DND-41 (cell line): ENCODE data around the gene HOXA13.

Experiments used
- ATAC-seq: fragments of 200-7000 bp; cut with Tn5 transposase; 3 replicates; pipeline ENCODE4 v1.9.1; 2021; ENCODE audit warnings: low read depth; ENCODE audit not compliant: insufficient read depth
- DNase-seq: peaks from one replicate; pipeline ENCODE4 v3.0.0-alpha.2; 2020
- H2AFZ ChIP-seq: 2 replicates; pipeline ENCODE4 v1.6.0; 2012; ENCODE audit warnings: low read depth, low read length
- H3K27ac ChIP-seq: 2 replicates; pipeline ENCODE4 v1.5.1; 2012; ENCODE audit warnings: low read length, inconsistent platforms
- H3K27me3 ChIP-seq: fragments of 200-600 bp; sonication (generic); 2 replicates; pipeline ENCODE4 v1.6.0; 2012; ENCODE audit warnings: low read length, mild to moderate bottlenecking, inconsistent platforms; ENCODE audit not compliant: insufficient read depth, poor library complexity
- H3K36me3 ChIP-seq: 2 replicates; pipeline ENCODE4 v1.5.1; 2012; ENCODE audit warnings: low read length, inconsistent platforms; ENCODE audit not compliant: insufficient read depth
- H3K4me1 ChIP-seq: 2 replicates; pipeline ENCODE4 v1.5.1; 2012; ENCODE audit warnings: mild to moderate bottlenecking, low read length; ENCODE audit not compliant: insufficient read depth
- H3K4me2 ChIP-seq: 2 replicates; pipeline ENCODE4 v1.6.0; 2012; ENCODE audit warnings: mild to moderate bottlenecking, moderate library complexity, low read length, inconsistent platforms; ENCODE audit not compliant: insufficient read depth
- H3K4me3 ChIP-seq, 2 experiments: fragments of 200-600 bp in 1 of 2; shearing (Covaris generic) in 1 of 2; 2 replicates each; pipeline ENCODE4 v1.5.1; 2012 to 2016; ENCODE audit warnings: inconsistent platforms in 2 of 2, low read length in 2 of 2, mild to moderate bottlenecking in 2 of 2, low read depth in 1 of 2, moderate library complexity in 1 of 2
- H3K79me2 ChIP-seq: 2 replicates; pipeline ENCODE4 v1.6.0; 2012; ENCODE audit warnings: low read length, inconsistent platforms; ENCODE audit not compliant: insufficient read depth
- H3K9ac ChIP-seq: 2 replicates; pipeline ENCODE4 v1.6.0; 2012; ENCODE audit warnings: low read depth, mild to moderate bottlenecking, inconsistent platforms, low read length, moderate library complexity
- H3K9me3 ChIP-seq: 2 replicates; pipeline ENCODE4 v1.5.1; 2012; ENCODE audit warnings: low read length, moderate library complexity, mild to moderate bottlenecking, inconsistent platforms; ENCODE audit not compliant: insufficient read depth, severe bottlenecking
- H4K20me1 ChIP-seq: 2 replicates; pipeline ENCODE4 v1.6.0; 2012; ENCODE audit warnings: low read length; ENCODE audit not compliant: insufficient read depth
- CTCF ChIP-seq: IDR thresholded peaks from 2 replicates; pipeline ENCODE4 v1.5.1; 2012; ENCODE audit warnings: borderline replicate concordance, low read length, moderate library complexity, mild to moderate bottlenecking; ENCODE audit not compliant: poor library complexity, severe bottlenecking; ENCODE audit errors: extremely low read depth
- EZH2 ChIP-seq: IDR thresholded peaks from 3 replicates; pipeline ENCODE4 v1.6.1; 2012; ENCODE audit warnings: borderline replicate concordance, low read depth, mild to moderate bottlenecking, moderate library complexity, low read length, inconsistent platforms; ENCODE audit not compliant: severe bottlenecking

Gene HOXA13

DNA sequence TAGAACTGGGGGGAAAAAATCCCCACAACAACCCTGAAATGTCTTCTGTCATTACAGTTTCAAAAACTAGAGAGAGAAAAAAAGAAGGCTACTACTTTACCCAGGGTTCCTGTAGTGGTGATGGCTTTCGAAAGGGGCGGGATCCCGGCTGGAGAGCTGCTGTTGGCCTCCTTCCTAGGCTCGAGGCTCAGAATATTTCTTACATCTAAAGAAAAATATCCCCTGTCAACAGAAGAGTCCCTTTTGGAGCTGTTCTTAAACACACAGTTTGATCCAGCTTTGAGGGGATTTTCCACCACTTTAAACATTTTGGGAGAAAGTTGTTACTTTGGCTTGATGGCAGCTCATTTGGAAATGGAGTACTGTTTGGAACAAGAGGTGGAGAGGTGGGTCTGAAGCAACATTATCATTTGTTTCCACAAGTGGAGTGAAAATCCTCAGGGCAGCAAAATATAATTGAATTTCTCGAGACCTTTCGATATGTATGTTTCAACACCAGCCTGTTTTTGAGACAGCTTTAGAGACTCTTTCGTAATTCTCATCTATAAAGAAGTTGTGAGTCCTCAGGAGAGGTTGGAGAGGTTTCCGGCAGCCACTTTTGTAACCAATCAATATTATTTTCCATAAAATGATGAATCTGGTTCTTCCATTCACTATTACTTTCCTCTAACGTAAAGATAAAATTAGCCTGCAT, 5.1 kb downstream of the HOXA13 start:
- Histone ChIP-seq H3K27me3 (peaks cover 12% of the 10 kb centered on the region), H3K4me3 (no peak overlapping the region), H3K4me2 (no peak overlapping the region), H3K9ac (no peak overlapping the region), H3K9me3 (no peaks in the 10 kb centered on the region), H3K36me3 (no peaks in the 10 kb centered on the region), H3K27ac (no peak overlapping the region), H2AFZ (no peak overlapping the region), H3K4me1 (peaks cover 25% of the 10 kb centered on the region), H3K79me2 (no peaks in the 10 kb centered on the region), H4K20me1 (no peaks in the 10 kb centered on the region)
- no peak for DNase-seq
- no peak for ATAC-seq
- TF ChIP-seq CTCF (no peak), EZH2 (no peak)

- H3K4me1 ChIP-seq: peaks cover 20% of the 10 kb centered on the region
- peaks cover 12% of the 10 kb centered on the region for H3K27me3 ChIP-seq
- H3K9ac ChIP-seq: no peak overlapping the region
- no peak for DNase-seq
- TF ChIP-seq EZH2: no peak
- TF ChIP-seq CTCF: no peak
- no peak overlapping the region for H2AFZ ChIP-seq
- no peaks in the 10 kb centered on the region for H3K36me3 ChIP-seq
- no peak overlapping the region for H3K4me2 ChIP-seq
- H3K9me3 ChIP-seq: no peaks in the 10 kb centered on the region
- H3K27ac ChIP-seq: no peak overlapping the region
- H3K4me3 ChIP-seq: no peak overlapping the region
- no peaks in the 10 kb centered on the region for H4K20me1 ChIP-seq
- H3K79me2 ChIP-seq: no peaks in the 10 kb centered on the region
- ATAC-seq: no peak
These were observed 5.9 kb downstream of the HOXA13 start for GRCh38 chr7:27194002-27194352.

GRCh38 chr7:27193335-27194001, 6.4 kb downstream of the HOXA13 start:
- no peaks in the 10 kb centered on the region for H3K36me3 ChIP-seq
- ATAC-seq: no peak
- TF ChIP-seq EZH2 (no peak), CTCF (no peak)
- no peak overlapping the region for H3K4me2 ChIP-seq
- H3K4me3 ChIP-seq: no peak overlapping the region
- H3K27me3 ChIP-seq: peaks cover 12% of the 10 kb centered on the region
- H3K9me3 ChIP-seq: no peaks in the 10 kb centered on the region
- no peak overlapping the region for H3K27ac ChIP-seq
- H2AFZ ChIP-seq: no peak overlapping the region
- no peaks in the 10 kb centered on the region for H4K20me1 ChIP-seq
- DNase-seq: no peak
- no peak overlapping the region for H3K9ac ChIP-seq
- no peaks in the 10 kb centered on the region for H3K79me2 ChIP-seq
- peaks cover 20% of the 10 kb centered on the region for H3K4me1 ChIP-seq
